CD4-positive, alpha-beta T cell treated with Interferon gamma for 1 hour (primary cell): ENCODE results near the gene RCAN2.

Experiments
- DNase-seq: peaks from one replicate; pipeline ENCODE4 v3.0.0-alpha.2; 2020

The RCAN2 gene

DNA sequence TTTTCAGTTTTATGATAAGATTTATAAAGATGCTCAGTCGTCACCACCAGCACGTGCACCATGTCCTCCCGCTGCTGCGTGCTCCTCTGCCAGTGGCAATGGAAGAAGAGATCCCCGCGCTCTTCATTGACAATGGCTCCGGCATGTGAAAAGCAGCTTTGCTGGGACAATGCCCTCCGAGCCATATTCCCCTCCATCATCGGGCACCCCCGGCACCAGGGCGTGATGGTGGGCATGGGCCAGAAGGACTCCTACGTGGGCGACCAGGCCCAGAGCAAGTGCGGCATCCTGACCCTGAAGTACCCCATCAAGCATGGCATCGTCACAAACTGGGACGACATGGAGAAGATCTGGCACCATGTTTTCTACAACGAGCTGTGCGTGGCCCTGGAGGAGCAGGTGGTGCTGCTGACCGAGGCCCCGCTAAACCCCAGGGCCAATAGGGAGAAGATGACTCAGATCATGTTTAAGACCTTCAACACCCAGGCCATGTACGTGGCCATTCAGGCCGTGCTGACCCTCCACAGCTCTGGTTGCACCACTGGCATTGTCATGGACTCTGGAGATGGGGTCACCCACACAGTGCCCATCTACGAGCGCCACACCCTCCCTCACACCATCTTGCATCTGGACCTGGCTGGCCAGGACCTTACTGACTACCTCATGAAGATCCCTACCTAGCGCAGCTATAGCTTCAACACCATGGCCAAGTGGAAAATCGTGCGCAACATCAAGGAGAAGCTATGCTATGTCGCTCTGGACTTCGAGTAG, 286.2 kb downstream of the RCAN2 start:
- DNase-seq: no peak

DNA sequence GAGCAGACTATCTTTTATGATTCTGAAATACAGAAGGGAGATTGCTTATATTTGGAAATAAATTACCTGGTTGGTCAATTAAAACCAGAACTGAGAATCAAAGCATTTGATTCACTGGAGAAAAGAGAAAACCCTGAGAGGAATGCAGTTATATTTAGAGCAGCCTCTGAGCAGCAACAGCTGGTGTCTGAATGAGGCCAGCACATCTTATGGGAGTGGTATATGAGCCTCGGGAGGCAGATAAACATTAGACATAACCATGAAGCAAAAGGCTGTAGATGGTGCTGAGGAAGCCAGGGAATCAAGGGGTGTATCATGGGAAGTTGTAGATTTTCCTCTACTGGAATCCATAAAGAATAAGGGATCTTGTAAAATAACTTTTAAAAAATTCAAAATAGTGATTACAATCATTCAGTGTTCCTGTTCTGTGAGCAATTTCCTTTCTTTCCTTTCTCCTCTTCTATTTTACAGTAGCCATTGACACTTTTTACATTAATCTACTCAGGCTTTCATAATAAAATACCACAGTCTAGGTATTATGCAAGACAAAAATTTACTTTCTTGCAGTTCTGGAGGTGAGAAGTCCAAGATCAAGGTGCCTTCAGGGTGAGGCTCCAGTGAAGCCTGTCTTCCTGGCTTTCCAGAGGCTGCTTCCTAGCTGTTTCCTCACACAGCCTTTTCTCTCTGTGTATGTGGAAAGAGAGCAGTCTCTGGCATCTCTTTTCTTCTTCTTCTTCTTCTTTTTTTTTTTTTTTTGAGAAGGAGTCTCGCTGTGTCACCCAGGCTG, 287.7 kb downstream of the RCAN2 start:
- no peak for DNase-seq

DNA sequence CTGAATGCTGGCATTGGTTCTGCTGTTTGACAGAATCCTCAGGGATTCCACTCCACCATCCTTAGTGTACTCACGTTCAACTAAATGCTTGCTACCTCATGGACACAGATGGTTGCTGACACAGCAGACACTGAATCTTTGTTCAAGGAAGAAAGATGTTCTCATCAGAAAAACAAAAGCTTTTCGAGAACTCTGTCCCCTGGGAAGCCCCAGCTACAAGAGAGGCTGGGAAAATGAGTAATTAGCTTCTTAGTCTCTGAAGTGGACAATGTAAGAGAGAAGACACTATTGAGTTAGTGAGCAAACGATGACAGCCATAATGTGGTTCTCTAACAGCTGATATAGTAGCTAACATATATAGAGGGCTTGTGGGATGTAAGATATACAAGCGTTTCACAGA, 289.5 kb downstream of the RCAN2 start:
- DNase-seq: no peak

DNA sequence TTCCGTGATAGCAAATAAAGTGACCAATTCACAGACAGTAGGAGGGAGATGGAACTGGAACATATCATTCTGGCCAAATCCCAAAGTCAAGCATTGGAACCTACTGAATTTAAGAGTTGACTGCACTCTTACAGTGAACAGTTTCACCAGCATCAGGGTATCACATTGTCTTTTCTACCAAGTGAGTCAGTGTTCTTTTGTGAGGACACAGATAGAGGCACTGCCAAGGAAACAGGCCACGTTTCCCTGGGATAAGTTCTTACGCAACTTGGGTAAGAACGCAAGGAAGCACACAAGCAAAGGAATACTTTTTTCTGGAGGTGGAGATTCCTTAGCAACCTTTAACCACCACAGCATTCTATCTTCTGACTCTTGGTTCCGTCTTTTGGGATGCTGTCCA, 291.9 kb downstream of the RCAN2 start:
- no peak for DNase-seq

DNA sequence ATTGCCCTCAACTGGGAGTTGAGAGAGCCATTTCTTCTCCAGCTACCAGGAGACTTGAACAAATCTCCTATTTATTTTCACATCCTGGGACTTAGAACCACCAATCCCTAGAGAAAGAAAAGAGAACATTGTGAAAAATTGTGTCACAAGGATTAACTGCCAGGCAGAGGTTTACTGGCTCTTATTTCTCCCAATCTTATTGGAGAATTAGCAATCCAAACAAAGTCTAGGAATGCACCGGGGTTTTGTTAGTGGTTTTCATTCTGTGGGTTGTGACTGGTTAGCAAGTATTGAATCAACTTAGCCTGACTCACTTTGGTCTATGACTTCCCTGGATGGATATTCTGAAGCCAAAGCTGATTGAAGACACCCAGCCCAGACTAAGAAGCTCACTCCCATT, 299.3 kb downstream of the RCAN2 start:
- no peak for DNase-seq

DNA sequence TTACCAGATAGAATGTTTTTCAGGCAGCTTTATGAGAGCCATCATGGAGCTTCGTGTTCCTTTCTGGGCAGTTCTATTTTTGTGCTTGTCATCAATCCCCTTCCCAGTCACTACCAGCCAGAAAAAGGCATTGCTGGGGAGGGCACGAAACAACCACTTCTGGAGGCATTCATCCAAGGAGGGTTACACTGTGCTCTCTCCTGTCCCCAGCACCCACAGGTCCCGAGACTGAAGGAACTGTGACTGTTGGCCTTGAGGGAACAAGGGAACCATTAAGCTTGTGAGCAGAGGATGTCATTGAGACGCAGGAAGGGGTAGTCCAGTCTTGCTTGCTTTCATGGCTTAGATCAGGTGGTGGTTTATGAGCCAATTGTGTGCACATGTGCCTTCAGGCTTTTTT, 300.4 kb downstream of the RCAN2 start:
- DNase-seq: no peak

DNA sequence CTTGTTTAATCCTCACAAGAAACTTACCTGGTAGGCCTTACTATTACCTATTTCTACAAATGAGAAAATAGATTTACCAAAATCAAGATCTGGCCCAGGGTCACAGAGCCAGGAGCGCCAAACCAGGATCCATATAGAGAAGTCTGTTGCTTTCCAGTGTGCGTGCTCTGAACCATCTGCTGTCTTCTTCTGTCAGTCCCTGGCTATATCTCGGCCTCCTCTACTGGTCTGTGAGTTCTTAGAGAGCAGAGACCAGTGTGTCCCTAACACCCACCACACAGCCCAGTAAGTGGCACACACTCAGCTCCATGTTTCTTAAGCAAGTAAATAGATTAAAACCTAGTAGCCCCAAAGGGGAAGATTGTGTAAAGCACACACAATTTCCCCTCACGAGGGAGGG, 301.5 kb downstream of the RCAN2 start:
- DNase-seq: no peak

DNA sequence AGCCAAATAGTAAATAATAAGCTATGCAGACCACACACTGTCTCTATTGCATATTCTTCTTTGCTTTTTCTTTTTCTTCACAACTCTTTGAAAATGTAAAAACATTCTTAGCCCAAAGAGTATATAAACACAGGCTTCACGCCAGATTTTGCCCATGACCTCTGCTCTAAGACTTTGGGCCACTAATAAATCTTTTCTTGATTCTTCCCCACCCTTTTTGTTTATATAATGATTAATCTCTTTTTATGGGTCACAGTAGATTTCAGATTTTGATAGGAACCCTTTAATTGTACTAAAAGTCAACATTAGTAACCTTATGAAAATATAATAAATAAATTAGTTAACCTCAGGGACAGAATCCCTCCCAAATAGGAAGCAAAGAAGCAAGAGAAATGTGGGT, 304.7 kb downstream of the RCAN2 start:
- no peak for DNase-seq

DNA sequence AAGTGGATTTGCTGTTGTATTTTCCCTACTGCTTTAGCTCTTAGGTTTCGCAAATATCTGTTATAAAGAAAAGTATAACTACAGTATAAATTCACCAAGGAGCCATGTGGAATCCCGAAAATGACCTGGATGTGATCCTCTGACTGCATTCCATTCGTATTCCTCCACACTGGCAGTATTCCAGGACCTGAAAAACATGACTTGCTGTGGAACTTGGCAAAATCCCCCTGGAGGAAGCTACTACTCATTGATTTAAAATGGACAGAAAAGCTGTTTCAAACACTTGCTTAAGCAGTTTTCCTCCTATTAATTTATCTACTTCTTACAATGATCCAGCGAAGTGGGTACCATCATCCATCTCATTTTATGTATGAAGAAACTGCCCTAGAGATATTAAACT, 307.1 kb downstream of the RCAN2 start:
- DNase-seq: no peak

DNA sequence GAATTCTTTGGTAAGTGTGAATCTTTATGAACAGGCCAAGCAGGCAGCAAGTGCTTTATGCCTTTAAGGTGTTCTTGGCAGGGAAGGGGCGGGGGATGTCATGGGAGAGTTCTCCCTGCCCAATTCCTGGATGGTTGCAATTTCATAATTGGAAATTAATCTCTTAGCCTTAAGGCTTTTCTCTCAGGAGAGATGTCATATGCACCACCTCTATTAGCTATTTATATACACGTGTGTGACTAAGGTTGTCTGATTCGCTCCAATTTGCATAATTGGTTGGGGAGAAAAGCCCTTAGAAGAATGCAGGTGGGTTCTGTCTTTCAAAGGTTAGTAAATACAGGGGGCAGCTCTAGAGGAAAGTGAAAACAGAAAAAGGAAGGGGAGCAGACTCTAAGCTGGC, 315.3 kb downstream of the RCAN2 start:
- no peak for DNase-seq

DNA sequence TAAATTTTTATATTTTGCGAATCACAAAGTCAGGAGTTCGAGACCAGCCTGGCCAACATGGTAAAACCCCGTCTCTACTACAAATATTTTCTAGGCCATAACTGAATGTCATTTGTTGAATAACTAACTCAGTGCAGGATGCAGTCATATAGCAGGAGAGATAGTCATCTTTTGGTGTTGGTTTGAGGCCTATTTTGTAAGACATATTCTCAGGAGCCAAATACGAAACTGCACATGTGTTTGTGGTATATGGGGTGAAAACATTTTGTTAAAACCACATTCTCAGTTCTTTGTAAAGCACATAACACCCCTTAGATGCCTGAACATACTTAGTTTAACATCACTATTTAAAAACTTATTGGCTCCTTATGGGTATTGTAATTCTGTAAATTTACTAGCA, 315.8 kb downstream of the RCAN2 start:
- DNase-seq: no peak

DNA sequence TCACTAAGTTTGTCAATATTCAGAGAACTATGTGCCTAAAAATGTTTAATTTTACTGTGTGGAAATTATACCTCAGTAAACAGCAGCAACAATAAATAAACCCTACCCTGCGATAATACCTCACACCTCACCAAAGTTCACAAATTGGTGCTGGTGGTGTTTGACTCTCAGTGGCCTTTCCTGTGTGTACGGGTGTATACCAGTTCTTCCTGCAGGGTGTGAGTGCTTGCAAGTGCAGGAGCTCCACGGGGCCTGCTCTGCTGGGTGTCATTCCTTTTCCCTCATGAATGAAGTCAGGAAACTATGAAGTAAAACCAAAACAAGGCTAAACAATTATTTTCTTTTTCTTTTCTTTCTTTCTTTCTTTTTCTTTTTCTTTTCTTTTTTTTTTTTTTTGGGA, 316.3 kb downstream of the RCAN2 start:
- no peak for DNase-seq

DNA sequence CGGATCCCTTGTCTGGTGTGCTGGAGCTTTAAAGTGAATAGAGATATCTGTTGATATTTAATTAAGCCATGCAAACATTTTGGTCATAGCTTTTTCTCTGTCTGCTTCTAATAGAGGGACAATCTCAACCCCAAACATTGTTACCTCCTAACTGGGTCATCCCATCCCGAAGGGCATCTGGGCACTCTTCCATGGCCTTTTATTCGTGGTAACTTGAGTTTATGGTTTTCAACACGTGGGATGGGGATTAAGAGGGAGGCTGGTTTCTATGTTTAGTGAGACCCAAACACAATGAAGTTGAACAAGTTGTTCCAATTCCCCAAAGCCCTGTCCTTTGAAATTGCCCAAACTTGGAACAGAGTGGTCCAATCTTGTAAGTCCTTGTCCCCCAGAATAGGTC, 319.1 kb downstream of the RCAN2 start:
- no peak for DNase-seq
